Liver (tissue), 9 donors: ENCODE measurements around the gene GIMAP6. TPM values are rescaled to one million over a fixed set of nuclear protein-coding genes. Genes with fewer than 3 reads are reported as not detected.

Source experiments
- DNase-seq: peaks from one replicate; pipeline ENCODE4 v3.0.0-alpha.2; 2017; ENCODE audit warnings: low spot score
- H3K27ac ChIP-seq, 2 donors: one replicate each; pipeline ENCODE4 v1.7.0; 2013; ENCODE audit warnings: inconsistent platforms in 2 of 2, low read length in 2 of 2, control low read depth in 1 of 2, low read depth in 1 of 2, mild to moderate bottlenecking in 1 of 2
- H3K27me3 ChIP-seq, 4 donors: one replicate each; pipeline versions ENCODE4 v1.6.1 to v1.7.0; 2013; ENCODE audit warnings: low read length in 3 of 4, inconsistent platforms in 1 of 4, mild to moderate bottlenecking in 1 of 4, moderate library complexity in 1 of 4; ENCODE audit not compliant: control insufficient read depth in 4 of 4, insufficient read depth in 4 of 4
- H3K36me3 ChIP-seq, 4 donors: one replicate each; pipeline versions ENCODE4 v1.6.1 to v1.7.0; 2013; ENCODE audit warnings: low read length in 3 of 4, mild to moderate bottlenecking in 3 of 4, low read depth in 1 of 4, moderate library complexity in 1 of 4; ENCODE audit not compliant: control insufficient read depth in 4 of 4, insufficient read depth in 3 of 4
- H3K4me1 ChIP-seq, 4 donors: one replicate each; pipeline versions ENCODE4 v1.6.1 to v1.7.0; 2013; ENCODE audit warnings: low read length in 3 of 4, mild to moderate bottlenecking in 3 of 4, moderate library complexity in 1 of 4; ENCODE audit not compliant: control insufficient read depth in 4 of 4, insufficient read depth in 4 of 4
- H3K4me3 ChIP-seq, 3 donors: one replicate each; pipeline versions ENCODE4 v1.6.1 to v1.7.0; 2013; ENCODE audit warnings: low read length in 3 of 3, control low read depth in 1 of 3, low read depth in 1 of 3, mild to moderate bottlenecking in 1 of 3
- H3K9ac ChIP-seq, 2 donors: one replicate each; pipeline ENCODE4 v1.7.0; 2013; ENCODE audit warnings: low read length in 2 of 2, mild to moderate bottlenecking in 2 of 2, moderate library complexity in 2 of 2, control low read depth in 1 of 2, low read depth in 1 of 2
- H3K9me3 ChIP-seq, 4 donors: one replicate each; pipeline versions ENCODE4 v1.6.1 to v1.7.0; 2013; ENCODE audit warnings: low read length in 3 of 4; ENCODE audit not compliant: control insufficient read depth in 4 of 4
- CTCF ChIP-seq: fragments of 150-350 bp; IDR thresholded peaks from 2 replicates; pipeline ENCODE4 v1.5.1; 2017; ENCODE audit warnings: improper control_type of control experiment, low read depth, low read length; ENCODE audit not compliant: missing input control
- FOXA1 ChIP-seq: IDR thresholded peaks from 2 replicates; pipeline ENCODE4 v1.6.1; 2016; ENCODE audit warnings: antibody characterized with exemption
- FOXA2 ChIP-seq: IDR thresholded peaks from 2 replicates; pipeline ENCODE4 v1.6.1; 2016; ENCODE audit warnings: antibody characterized with exemption
- HNF4G ChIP-seq: IDR thresholded peaks from 2 replicates; pipeline ENCODE4 v1.6.1; 2016; ENCODE audit warnings: antibody characterized with exemption
- NR2F2 ChIP-seq: IDR thresholded peaks from 2 replicates; pipeline ENCODE4 v1.6.1; 2016; ENCODE audit warnings: antibody characterized with exemption
- RAD21 ChIP-seq, 2 donors: IDR thresholded peaks; 2 replicates each; pipeline ENCODE4 v1.6.1; 2016; ENCODE audit warnings: antibody characterized with exemption in 2 of 2, mild to moderate bottlenecking in 2 of 2
- REST ChIP-seq: IDR thresholded peaks from 2 replicates; pipeline ENCODE4 v1.6.1; 2016; ENCODE audit warnings: antibody characterized with exemption, mild to moderate bottlenecking
- SP1 ChIP-seq: IDR thresholded peaks from 2 replicates; pipeline ENCODE4 v1.6.1; 2018; ENCODE audit warnings: antibody characterized with exemption, mild to moderate bottlenecking
- TAF1 ChIP-seq: conservative IDR thresholded peaks from 2 replicates; pipeline ENCODE4 v1.6.1; 2016; ENCODE audit warnings: antibody characterized with exemption, mild to moderate bottlenecking
- ZBTB33 ChIP-seq: IDR thresholded peaks from 2 replicates; pipeline ENCODE4 v1.6.1; 2016; ENCODE audit warnings: antibody characterized with exemption
- polyA plus RNA-seq, 2 donors: library from polyadenylated mRNA; stranded (reverse) in 1 of 2; unstranded in 1 of 2; fragments of 200-250 nt in 1 of 2; fragments of >200 nt in 1 of 2; fragmentation: Nextera tagmentation in 1 of 2; extraction: Ambion mirVana in 1 of 2; gene quantifications; one replicate each; pipeline versions ENCODE4 v1.2.1 to v1.2.3, GENCODE V29; 2013 to 2015
- total RNA-seq, 2 donors: library from RNA; depleted of rRNA; stranded (reverse); fragments of >200 nt; gene quantifications; one replicate each; pipeline ENCODE4 v1.2.3, GENCODE V29; 2014
- donor health status: healthy.
- donor health status: healthy.
- donor health status: healthy.
- donor health status: healthy.
- donor health status: healthy.

GIMAP6 gene
- total and polyA plus RNA-seq, 4 donors, result 2.0 to 17.5 (median 11.9) TPM

GRCh38 chr7:150641854-150642253 is 9.7 kb upstream of the GIMAP6 start:
- DNase-seq, result no peak

More at GRCh38 chr7:150641854-150642253, 9.7 kb upstream of the GIMAP6 start:
- no peak overlapping the region for H3K4me3 ChIP-seq
- H3K9me3 ChIP-seq, result peaks cover 0 to 8% (median 3%) of the 10 kb centered on the region in 4 donors
- H3K27ac ChIP-seq, result no peak overlapping the region
- H3K36me3 ChIP-seq, result no peaks in the 10 kb centered on the region
- H3K4me1 ChIP-seq, result no peaks in the 10 kb centered on the region
- TF ChIP-seq FOXA1 (no peak), NR2F2 (no peak), SP1 (no peak), CTCF (no peak), FOXA2 (no peak), ZBTB33 (no peak), TAF1 (no peak), RAD21 (IDR thresholded peaks at IDR 0.05) (no peak), REST (no peak), HNF4G (no peak)
- no peaks in the 10 kb centered on the region for H3K27me3 ChIP-seq
- H3K9ac ChIP-seq, result no peak overlapping the region
